H1 (cell line): Measurements from ENCODE around the gene GPRIN3. TPM values are rescaled to one million over a fixed set of nuclear protein-coding genes. Genes with fewer than 3 reads are reported as not detected.

Experiments used
- CHD1 ChIP-seq: IDR thresholded peaks from 2 replicates; pipeline ENCODE4 v1.6.1; 2012; ENCODE audit warnings: low read depth, low read length, improper control_type of control experiment
- CHD7 ChIP-seq: fragments of 300-600 bp; sonication (generic); IDR thresholded peaks from 2 replicates; pipeline ENCODE4 v1.7.1; 2012; ENCODE audit warnings: low read length, moderate library complexity, mild to moderate bottlenecking, inconsistent platforms; ENCODE audit not compliant: insufficient replicate concordance
- CTCF ChIP-seq, 3 experiments: IDR thresholded peaks; 1 replicate in 2 of 3; 2 replicates in 1 of 3; pipeline versions ENCODE4 v1.5.1 to v1.6.1; 2011; ENCODE audit warnings: low read length in 3 of 3, mild to moderate bottlenecking in 3 of 3, inconsistent platforms in 2 of 3, low read depth in 1 of 3, moderate library complexity in 1 of 3; ENCODE audit not compliant: insufficient read depth in 1 of 3; ENCODE audit errors: control extremely low read depth in 1 of 3
- PHF8 ChIP-seq: fragments of 200-600 bp; sonication (generic); conservative IDR thresholded peaks from 2 replicates; pipeline ENCODE4 v1.7.1; 2012; ENCODE audit warnings: low read depth, mild to moderate bottlenecking, inconsistent platforms, low read length, moderate library complexity
- POU5F1 ChIP-seq: IDR thresholded peaks from 2 replicates; pipeline ENCODE4 v1.6.1; 2011; ENCODE audit warnings: low read depth, mild to moderate bottlenecking, low read length, moderate library complexity
- polyA plus RNA-seq, 7 experiments: library from polyadenylated mRNA; depleted of rRNA in 3 of 7; stranded (reverse) in 5 of 7; unstranded in 2 of 7; fragments of >200 nt in 5 of 7; fragments of 200-250 nt in 2 of 7; gene quantifications; 1 replicate in 5 of 7; 2 replicates in 1 of 7; 4 replicates in 1 of 7; pipeline versions ENCODE4 v1.2.1 to v1.2.3, GENCODE V29; 2011 to 2013; ENCODE audit warnings: missing spikeins in 2 of 7, mixed read lengths in 2 of 7
- total RNA-seq: library from RNA; stranded (reverse); fragmentation: NEBNext Ultra II Directional; extraction: Animal tissue kit (Norgen Biotek cat#: 25700); gene quantifications from 2 replicates; pipeline ENCODE4 v1.2.1, GENCODE V29; 2021
- TF ChIP-seq, protein P1 (sequence below): IDR thresholded peaks from 2 replicates; pipeline ENCODE4 v1.6.1; 2012; ENCODE audit warnings: inconsistent platforms
- TF ChIP-seq, protein P2 (sequence below): IDR thresholded peaks from 2 replicates; pipeline ENCODE4 v1.6.1; 2011; ENCODE audit warnings: low read length, improper control_type of control experiment

GPRIN3 gene
- total and polyA plus RNA-seq, 2 of the 8 experiments (the other 6 are each of a cell fraction or from before 2014, with no cell fraction given) = 0.17 to 1.4 TPM

DNA sequence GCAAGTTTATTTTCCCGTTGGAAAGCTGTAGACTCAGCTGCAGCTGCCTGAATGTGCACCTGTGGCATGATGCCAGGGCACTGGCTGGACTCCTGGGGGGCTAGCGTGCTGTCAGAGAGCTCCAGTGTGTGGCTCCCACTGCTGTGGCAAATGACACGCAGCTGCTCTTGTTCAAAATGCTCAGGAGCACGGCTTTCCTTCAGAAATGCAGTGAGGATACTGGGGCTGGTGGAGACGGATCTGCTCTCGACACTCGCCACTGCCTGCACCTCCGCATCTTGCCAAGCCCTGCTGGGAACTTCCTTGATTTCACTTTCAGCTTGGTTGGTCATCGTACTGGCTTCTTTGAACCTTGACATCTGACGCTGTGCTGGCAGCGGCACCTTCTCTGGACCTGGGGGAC lies 58.7 kb downstream of the GPRIN3 start (continued):
- TF ChIP-seq CHD7 = no peak
- TF ChIP-seq CHD1 = no peak
- TF ChIP-seq, protein P1, sequence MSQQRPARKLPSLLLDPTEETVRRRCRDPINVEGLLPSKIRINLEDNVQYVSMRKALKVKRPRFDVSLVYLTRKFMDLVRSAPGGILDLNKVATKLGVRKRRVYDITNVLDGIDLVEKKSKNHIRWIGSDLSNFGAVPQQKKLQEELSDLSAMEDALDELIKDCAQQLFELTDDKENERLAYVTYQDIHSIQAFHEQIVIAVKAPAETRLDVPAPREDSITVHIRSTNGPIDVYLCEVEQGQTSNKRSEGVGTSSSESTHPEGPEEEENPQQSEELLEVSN = no peak
- no peak for TF ChIP-seq PHF8
- no peak for TF ChIP-seq CTCF (IDR thresholded peaks at IDR 0.05; ENCODE audit: control extremely low read depth in 1 of 3, insufficient read depth in 1 of 3, low read depth in 1 of 3, low read length in 3 of 3)
- TF ChIP-seq, protein P2, sequence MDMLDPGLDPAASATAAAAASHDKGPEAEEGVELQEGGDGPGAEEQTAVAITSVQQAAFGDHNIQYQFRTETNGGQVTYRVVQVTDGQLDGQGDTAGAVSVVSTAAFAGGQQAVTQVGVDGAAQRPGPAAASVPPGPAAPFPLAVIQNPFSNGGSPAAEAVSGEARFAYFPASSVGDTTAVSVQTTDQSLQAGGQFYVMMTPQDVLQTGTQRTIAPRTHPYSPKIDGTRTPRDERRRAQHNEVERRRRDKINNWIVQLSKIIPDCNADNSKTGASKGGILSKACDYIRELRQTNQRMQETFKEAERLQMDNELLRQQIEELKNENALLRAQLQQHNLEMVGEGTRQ = no peak
- no peak for TF ChIP-seq POU5F1
